T-cell (primary cell): Measurements from ENCODE around the gene ADGRG6. TPM values are rescaled to one million over a fixed set of nuclear protein-coding genes. Genes with fewer than 3 reads are reported as not detected.

ENCODE experiments used
- ATAC-seq, 4 experiments: fragments of 200-7000 bp in 3 of 4; fragments of 150-1000 bp in 1 of 4; cut with Tn5 transposase; replicated peaks in 1 of 4; 1 replicate in 3 of 4; 2 replicates in 1 of 4; pipeline ENCODE4 v1.10.0; 2021; ENCODE audit warnings: moderate library complexity in 3 of 4, mild to moderate bottlenecking in 2 of 4, moderate number of reproducible peaks in 1 of 4
- CTCF ChIA-PET, 2 donors: fragments of 300-600 bp; sonication (Branson Sonifier 250); formaldehyde crosslinking; loops; one replicate each; lab custom pipeline; 2022; ENCODE audit warnings: antibody characterized with exemption in 2 of 2; lab: Charles Lee
- POLR2A ChIA-PET, 2 donors: fragments of 300-600 bp; sonication (Branson Sonifier 250); formaldehyde crosslinking; loops; one replicate each; lab custom pipeline; 2022; ENCODE audit warnings: antibody characterized with exemption in 2 of 2; lab: Charles Lee
- DNase-seq, 35 experiments: peaks; one replicate each; pipeline versions ENCODE4 v3.0.0 to v3.0.0-alpha.2; 2013 to 2023
- H3K27ac ChIP-seq: one replicate; pipeline ENCODE4 v1.5.1; 2013; ENCODE audit warnings: low read length
- H3K27me3 ChIP-seq, 2 experiments: replicated peaks in 1 of 2; 1 replicate in 1 of 2; 2 replicates in 1 of 2; pipeline versions ENCODE4 v1.6.1 to v1.7.0; 2013; ENCODE audit warnings: low read length in 1 of 2, mixed read lengths in 1 of 2; ENCODE audit not compliant: control insufficient read depth in 2 of 2, insufficient read depth in 2 of 2; ENCODE audit errors: extremely low read depth in 1 of 2
- H3K36me3 ChIP-seq, 2 donors: 1 replicate in 1 of 2; 2 replicates in 1 of 2; pipeline versions ENCODE4 v1.6.1 to v1.7.0; 2013; ENCODE audit warnings: low read length in 1 of 2; ENCODE audit not compliant: control insufficient read depth in 2 of 2, insufficient read depth in 1 of 2; ENCODE audit errors: extremely low read depth in 1 of 2
- H3K4me1 ChIP-seq, 2 experiments: 1 replicate in 1 of 2; 2 replicates in 1 of 2; pipeline versions ENCODE4 v1.6.1 to v1.7.0; 2013; ENCODE audit warnings: low read length in 2 of 2, mixed read lengths in 1 of 2; ENCODE audit not compliant: insufficient read depth in 2 of 2, control insufficient read depth in 1 of 2; ENCODE audit errors: extremely low read depth in 1 of 2
- H3K4me3 ChIP-seq, 2 donors: 1 replicate in 1 of 2; 2 replicates in 1 of 2; pipeline versions ENCODE4 v1.5.1 to v1.7.0; 2013; ENCODE audit warnings: mild to moderate bottlenecking in 2 of 2, low read length in 1 of 2, moderate library complexity in 1 of 2; ENCODE audit not compliant: control insufficient read depth in 1 of 2; ENCODE audit errors: extremely low read depth in 1 of 2
- H3K9me3 ChIP-seq: 2 replicates; pipeline ENCODE4 v1.7.0; 2013
- H3K27ac Mint-ChIP-seq, 2 donors: one replicate each; pipeline ENCODE4 v1.8.0; 2020 to 2021; ENCODE audit warnings: mild to moderate bottlenecking in 2 of 2, mixed read lengths in 2 of 2
- H3K27me3 Mint-ChIP-seq, 2 donors: one replicate each; pipeline ENCODE4 v1.8.0; 2021 to 2022; ENCODE audit warnings: mixed read lengths in 2 of 2
- H3K36me3 Mint-ChIP-seq: one replicate; pipeline ENCODE4 v1.8.0; 2021; ENCODE audit warnings: mixed read lengths
- H3K4me1 Mint-ChIP-seq, 3 donors: one replicate each; pipeline ENCODE4 v1.8.0; 2020 to 2022; ENCODE audit warnings: mixed read lengths in 3 of 3, mild to moderate bottlenecking in 1 of 3
- H3K4me3 Mint-ChIP-seq, 3 donors: one replicate each; pipeline ENCODE4 v1.8.0; 2020 to 2022; ENCODE audit warnings: mild to moderate bottlenecking in 3 of 3, mixed read lengths in 3 of 3, moderate library complexity in 3 of 3
- H3K9me3 Mint-ChIP-seq, 3 donors: one replicate each; pipeline ENCODE4 v1.8.0; 2020 to 2022; ENCODE audit warnings: mixed read lengths in 3 of 3
- WGBS: methylation state at CpG from one replicate; pipeline ENCODE4 v1.1.5; 2013; ENCODE audit warnings: missing lambda C conversion rate; ENCODE audit not compliant: insufficient coverage; 5-methylcytosine and 5-hydroxymethylcytosine counted together
- total RNA-seq, 35 experiments: library from RNA in 6 of 35; stranded (reverse) in 6 of 35; fragments of 120-200 nt in 1 of 35; gene quantifications; one replicate each; pipeline versions ENCODE4 v1.2.1 to v1.2.4 and lab custom pipeline; 2013 to 2026

Gene ADGRG6
- total RNA-seq, 5 donors from 2014 or later (not counting 1 experiment from before 2014, with no cell fraction given), result 0.51 to 0.89 (median 0.61) TPM

DNA sequence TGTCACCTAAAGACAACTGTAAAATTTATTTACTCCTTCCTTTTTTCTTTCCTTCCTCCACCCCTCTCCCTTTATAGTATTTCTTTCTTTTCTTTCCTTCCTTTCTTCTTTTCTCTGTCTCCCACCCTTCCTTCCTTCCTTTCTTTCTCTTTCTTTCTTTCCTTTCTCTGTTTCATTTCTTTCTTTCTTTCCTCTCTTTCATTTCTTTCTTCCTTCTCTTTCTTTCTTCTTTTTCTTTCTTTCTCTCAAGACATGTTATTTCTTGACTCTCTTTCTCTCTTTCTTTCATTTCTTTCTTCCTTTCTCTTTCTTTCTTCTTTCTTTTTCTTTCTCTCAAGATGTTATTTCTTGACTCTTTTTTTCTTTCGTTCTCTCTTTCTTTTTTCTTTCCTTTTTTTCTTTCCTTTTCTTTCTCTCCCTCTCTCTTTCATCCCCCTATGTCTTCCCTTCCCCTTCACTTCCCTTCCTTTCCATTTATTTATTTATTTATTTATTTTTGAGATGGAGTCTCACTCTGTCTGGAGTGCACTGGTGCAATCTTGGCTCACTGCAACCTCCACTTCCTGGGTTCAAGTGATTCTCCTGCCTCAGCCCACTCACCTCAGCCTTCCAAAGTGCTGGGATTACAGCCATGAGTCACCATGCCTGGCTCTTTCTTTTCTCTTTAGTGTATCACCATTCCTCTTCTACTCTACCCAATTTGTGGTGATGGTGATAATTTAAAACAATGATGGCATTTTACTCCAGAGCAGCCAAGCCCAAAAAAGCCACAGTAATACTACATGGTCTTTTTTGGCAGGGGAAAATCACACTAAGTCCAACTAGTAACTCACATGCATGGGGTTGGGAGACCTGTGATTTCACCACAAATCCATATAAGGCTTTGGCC lies 188.2 kb downstream of the ADGRG6 start:
- peaks cover 0 to 3% of the 10 kb centered on the region in 2 experiments for H3K27me3 ChIP-seq
- POLR2A ChIA-PET, result no interaction called here
- no peaks in the 10 kb centered on the region for H3K4me1 ChIP-seq
- H3K36me3 ChIP-seq, result no peaks in the 10 kb centered on the region
- H3K9me3 ChIP-seq, result no peaks in the 10 kb centered on the region
- H3K4me1 Mint-ChIP-seq, result no peaks in the 10 kb centered on the region
- H3K9me3 Mint-ChIP-seq, result peaks cover 0 to 4% (median 0%) of the 10 kb centered on the region in 3 donors
- H3K4me3 Mint-ChIP-seq, result no peak overlapping the region
- peaks cover 2 to 3% of the 10 kb centered on the region in 2 donors for H3K27me3 Mint-ChIP-seq
- no peak overlapping the region for H3K4me3 ChIP-seq
- H3K36me3 Mint-ChIP-seq, result no peaks in the 10 kb centered on the region
- WGBS, result no CpG with 5 or more reads among the region's 1 CpG
- DNase-seq (no peak), ATAC-seq (no peak)
- H3K27ac Mint-ChIP-seq, result no peak overlapping the region
- CTCF ChIA-PET, result no interaction called here
- H3K27ac ChIP-seq, result no peak overlapping the region

Other genes starting within 250 kb of the ADGRG6 start
- not detected for gene GJE1, start 169.1 kb upstream of the ADGRG6 start, total RNA-seq
- not detected for gene NMBR, start 154.9 kb upstream of the ADGRG6 start, total RNA-seq
- 10 to 100 TPM; 19.2 to 31.5 (median 29.0) TPM for gene VTA1, start 154.7 kb upstream of the ADGRG6 start, total RNA-seq